Prostate gland (tissue), 2 donors: ENCODE results near the gene DENND6A. TPM values are rescaled to one million over a fixed set of nuclear protein-coding genes. Genes with fewer than 3 reads are reported as not detected.
A peak's percentile ranks its signal among the peaks of the same experiment; 100 is the strongest.

Experiments used
- DNase-seq: peaks from one replicate; pipeline ENCODE4 v3.0.0-alpha.2; 2019; ENCODE audit warnings: low spot score
- H3K27ac ChIP-seq, 2 donors: fragments of 200-600 bp; sonication (generic); 2 replicates each; pipeline ENCODE4 v1.5.1; 2017 to 2019
- H3K27me3 ChIP-seq: fragments of 200-600 bp; sonication (generic); replicated peaks from 2 replicates; pipeline ENCODE4 v1.5.1; 2019; ENCODE audit not compliant: insufficient read depth
- H3K36me3 ChIP-seq, 2 donors: fragments of 200-600 bp; sonication (generic); 1 replicate in 1 of 2; 2 replicates in 1 of 2; pipeline versions ENCODE4 v1.5.1 to v1.8.1; 2017 to 2019
- H3K4me1 ChIP-seq: fragments of 200-600 bp; sonication (generic); replicated peaks from 2 replicates; pipeline ENCODE4 v1.5.1; 2019
- H3K4me3 ChIP-seq, 2 donors: fragments of 200-600 bp; sonication (generic); 2 replicates each; pipeline ENCODE4 v1.5.1; 2017 to 2019
- H3K9me3 ChIP-seq: fragments of 200-600 bp; sonication (generic); 2 replicates; pipeline ENCODE4 v1.5.1; 2017
- POLR2A ChIP-seq: fragments of 450-650 bp; IDR thresholded peaks from one replicate; pipeline ENCODE4 v1.6.1; 2016; ENCODE audit warnings: antibody characterized with exemption, mild to moderate bottlenecking
- POLR2AphosphoS5 ChIP-seq: sonication (generic); formaldehyde crosslinking; IDR thresholded peaks from one replicate; pipeline ENCODE4 v1.6.1; 2017; ENCODE audit warnings: antibody characterized with exemption
- WGBS: methylation state at CpG from one replicate; pipeline ENCODE4 v1.1.5; 2018; 5-methylcytosine and 5-hydroxymethylcytosine counted together
- intact Hi-C: fragments of 100-400 bp; cut with DNase I; formaldehyde crosslinking; loops from one replicate; pipeline ENCODE4 v1.14.2; 2022
- total RNA-seq, 2 donors: library from RNA; depleted of rRNA; stranded (reverse); fragments of >200 nt; gene quantifications; one replicate each; pipeline ENCODE4 v1.1.0, GENCODE V29; 2016
- TF ChIP-seq, protein P1 (sequence below), 4 experiments: fragments of 200-600 bp in 2 of 4; fragments of 450-650 bp in 2 of 4; sonication (generic) in 2 of 4; IDR thresholded peaks; 1 replicate in 3 of 4; 2 replicates in 1 of 4; pipeline ENCODE4 v1.5.1; 2016 to 2019; ENCODE audit warnings: antibody characterized with exemption in 4 of 4, mild to moderate bottlenecking in 2 of 4, moderate library complexity in 2 of 4

The DENND6A gene, protein sequence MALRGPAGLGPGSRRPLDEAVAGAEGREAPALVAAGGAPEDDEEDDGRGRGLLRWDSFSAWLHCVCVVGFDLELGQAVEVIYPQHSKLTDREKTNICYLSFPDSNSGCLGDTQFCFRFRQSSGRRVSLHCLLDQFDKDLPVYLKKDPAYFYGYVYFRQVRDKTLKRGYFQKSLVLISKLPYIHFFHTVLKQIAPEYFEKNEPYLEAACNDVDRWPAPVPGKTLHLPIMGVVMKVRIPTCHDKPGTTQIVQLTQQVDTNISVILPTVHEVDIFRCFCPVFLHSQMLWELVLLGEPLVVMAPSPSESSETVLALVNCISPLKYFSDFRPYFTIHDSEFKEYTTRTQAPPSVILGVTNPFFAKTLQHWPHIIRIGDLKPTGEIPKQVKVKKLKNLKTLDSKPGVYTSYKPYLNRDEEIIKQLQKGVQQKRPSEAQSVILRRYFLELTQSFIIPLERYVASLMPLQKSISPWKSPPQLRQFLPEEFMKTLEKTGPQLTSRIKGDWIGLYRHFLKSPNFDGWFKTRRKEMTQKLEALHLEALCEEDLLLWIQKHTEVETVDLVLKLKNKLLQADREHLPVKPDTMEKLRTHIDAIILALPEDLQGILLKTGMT
- total RNA-seq = 10 to 100 TPM; 19.4 to 26.1 TPM

DNA sequence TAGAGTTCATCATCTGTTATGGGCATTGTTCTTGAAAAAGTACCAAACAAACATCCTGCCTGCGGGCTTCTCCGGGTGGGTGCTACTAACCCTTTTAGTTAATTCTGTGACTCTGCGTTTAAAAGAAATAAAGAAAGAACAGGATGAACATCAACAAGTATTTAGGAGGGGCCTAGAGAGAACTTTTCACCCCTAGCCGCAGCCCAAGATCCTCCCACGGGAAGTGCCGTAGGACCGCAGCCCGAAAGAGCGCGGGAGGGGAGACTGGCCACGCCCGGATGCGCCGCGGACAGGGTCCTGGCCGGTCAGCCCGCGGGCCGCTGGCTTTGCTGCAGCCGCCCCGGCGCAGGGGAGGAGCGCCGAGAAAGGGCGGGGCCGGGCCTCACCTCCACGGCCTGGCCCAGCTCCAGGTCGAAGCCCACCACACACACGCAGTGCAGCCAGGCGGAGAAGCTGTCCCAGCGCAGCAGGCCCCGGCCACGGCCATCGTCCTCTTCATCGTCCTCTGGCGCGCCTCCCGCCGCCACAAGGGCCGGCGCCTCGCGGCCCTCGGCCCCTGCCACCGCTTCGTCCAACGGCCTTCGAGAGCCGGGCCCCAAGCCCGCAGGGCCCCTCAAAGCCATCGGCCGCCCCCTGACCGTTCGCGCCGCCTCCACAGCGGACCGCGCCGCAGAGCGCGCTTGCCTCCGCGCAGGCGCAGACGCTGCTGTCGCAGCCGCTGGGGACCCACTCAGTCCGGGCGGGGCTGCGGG lies at the start of gene DENND6A:
TSS of gene DENND6A (minus strand) at position 682 of the 752 bp plus-strand sequence. CDS start at position 623, 59 bp downstream.
- TF ChIP-seq POLR2AphosphoS5 (peak; percentile 90), POLR2A (peak; percentile 95)
- TF ChIP-seq, protein P1, sequence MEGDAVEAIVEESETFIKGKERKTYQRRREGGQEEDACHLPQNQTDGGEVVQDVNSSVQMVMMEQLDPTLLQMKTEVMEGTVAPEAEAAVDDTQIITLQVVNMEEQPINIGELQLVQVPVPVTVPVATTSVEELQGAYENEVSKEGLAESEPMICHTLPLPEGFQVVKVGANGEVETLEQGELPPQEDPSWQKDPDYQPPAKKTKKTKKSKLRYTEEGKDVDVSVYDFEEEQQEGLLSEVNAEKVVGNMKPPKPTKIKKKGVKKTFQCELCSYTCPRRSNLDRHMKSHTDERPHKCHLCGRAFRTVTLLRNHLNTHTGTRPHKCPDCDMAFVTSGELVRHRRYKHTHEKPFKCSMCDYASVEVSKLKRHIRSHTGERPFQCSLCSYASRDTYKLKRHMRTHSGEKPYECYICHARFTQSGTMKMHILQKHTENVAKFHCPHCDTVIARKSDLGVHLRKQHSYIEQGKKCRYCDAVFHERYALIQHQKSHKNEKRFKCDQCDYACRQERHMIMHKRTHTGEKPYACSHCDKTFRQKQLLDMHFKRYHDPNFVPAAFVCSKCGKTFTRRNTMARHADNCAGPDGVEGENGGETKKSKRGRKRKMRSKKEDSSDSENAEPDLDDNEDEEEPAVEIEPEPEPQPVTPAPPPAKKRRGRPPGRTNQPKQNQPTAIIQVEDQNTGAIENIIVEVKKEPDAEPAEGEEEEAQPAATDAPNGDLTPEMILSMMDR (IDR thresholded peaks at IDR 0.05) = peak in 2 of 4 experiments; percentile 14 to 15
- intact Hi-C loops = loop anchor here (2.0 to 5.0 kb wide), 2 partner anchors 65 to 96 kb away; partner anchors contain the start of genes ARF4 and SLMAP
- DNase-seq = peak; percentile 93

DNA sequence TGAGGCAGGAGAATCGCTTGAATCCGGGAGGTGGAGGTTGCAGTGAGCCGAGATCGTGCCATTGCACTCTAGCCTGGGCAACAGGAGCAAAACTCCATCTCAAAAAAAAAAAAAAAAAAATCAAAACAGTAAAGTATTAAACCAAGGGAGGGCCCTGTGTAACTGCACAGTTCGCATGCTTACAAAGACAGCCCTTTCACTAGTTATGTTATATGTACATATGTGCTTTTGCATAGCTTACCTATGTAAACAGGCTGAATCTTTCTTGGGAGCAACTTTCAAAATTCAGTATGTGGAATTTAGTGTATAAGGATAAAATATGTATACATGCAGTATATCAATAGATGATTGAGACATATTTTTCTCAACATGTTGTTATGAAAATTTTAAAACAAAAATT lies 47.1 kb upstream of the DENND6A start:
- intact Hi-C loops = no loop called here
- 93% methylated on average over 5 of the region's 5 CpGs for WGBS

More for the DNA sequence above, at the start of gene DENND6A:
- peak within 1 kb of the TSS; percentile 90 to 95 for H3K27ac ChIP-seq
- H3K4me1 ChIP-seq = no peaks in the 10 kb centered on the region
- H3K4me3 ChIP-seq = peak within 1 kb of the TSS; percentile 74 to 86
- WGBS = under 1% methylated on average over 63 of the region's 71 CpGs
- H3K27me3 ChIP-seq = no peaks in the 10 kb centered on the region
- H3K36me3 ChIP-seq = no peaks in the 10 kb centered on the region
- no peaks in the 10 kb centered on the region for H3K9me3 ChIP-seq

DNA sequence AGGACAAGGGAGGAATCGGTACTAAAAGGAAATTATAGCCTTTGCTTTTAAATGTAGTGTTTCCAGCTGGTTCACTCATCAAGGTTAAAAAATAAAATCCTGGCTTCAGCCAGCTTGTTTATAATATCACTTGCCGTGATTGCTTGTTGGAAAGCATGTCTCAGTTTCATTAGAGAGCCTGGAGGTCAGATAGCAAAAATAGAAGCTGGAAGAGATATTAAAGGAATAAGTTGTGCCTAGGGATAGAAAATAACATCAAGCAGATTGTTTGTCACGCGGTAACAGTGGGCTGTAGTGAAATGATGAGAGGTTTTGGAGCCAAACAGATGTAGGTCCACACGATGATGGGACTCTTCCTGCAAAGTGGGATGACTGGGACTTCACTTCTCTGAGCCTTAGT lies 45.5 kb upstream of the DENND6A start:
- no peak overlapping the region for H3K4me3 ChIP-seq
- H3K27me3 ChIP-seq = no peaks in the 10 kb centered on the region
- no peaks in the 10 kb centered on the region for H3K9me3 ChIP-seq
- no peaks in the 10 kb centered on the region for H3K4me1 ChIP-seq
- no peak overlapping the region for H3K27ac ChIP-seq
- intact Hi-C loops = no loop called here
- no peaks in the 10 kb centered on the region for H3K36me3 ChIP-seq
- TF ChIP-seq POLR2A (no peak), POLR2AphosphoS5 (no peak)
- TF ChIP-seq, protein P1 (IDR thresholded peaks at IDR 0.05) = no peak
- no peak for DNase-seq
- 49% methylated on average over 5 of the region's 5 CpGs for WGBS

More for the DNA sequence above, 47.1 kb upstream of the DENND6A start:
- no peaks in the 10 kb centered on the region for H3K9me3 ChIP-seq
- no peak overlapping the region for H3K27ac ChIP-seq
- no peaks in the 10 kb centered on the region for H3K27me3 ChIP-seq
- no peaks in the 10 kb centered on the region for H3K36me3 ChIP-seq
- DNase-seq = no peak
- TF ChIP-seq, protein P1 (IDR thresholded peaks at IDR 0.05) = no peak
- TF ChIP-seq POLR2AphosphoS5 (no peak), POLR2A (no peak)
- H3K4me1 ChIP-seq = no peaks in the 10 kb centered on the region
- H3K4me3 ChIP-seq = no peak overlapping the region

DNA sequence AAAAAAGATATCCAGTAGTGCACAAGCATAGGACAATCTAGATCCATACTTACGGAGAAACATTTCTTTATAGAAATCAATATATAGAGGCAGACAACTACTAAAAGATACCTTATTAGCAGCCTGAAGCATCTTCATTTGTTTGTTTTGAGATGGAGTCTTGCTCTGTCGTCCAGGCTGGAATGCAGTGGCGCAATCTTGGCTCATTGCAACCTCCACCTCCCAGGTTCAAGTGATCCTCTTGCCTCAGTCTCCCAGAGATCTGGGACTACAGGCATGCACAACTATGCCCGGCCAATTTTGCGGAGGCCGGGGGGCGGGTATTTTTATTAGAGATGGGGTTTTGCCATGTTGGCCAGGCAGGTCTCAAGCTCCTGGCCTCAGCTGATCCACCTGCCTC lies 45.0 kb upstream of the DENND6A start:
- WGBS = 78% methylated on average over 7 of the region's 7 CpGs
- intact Hi-C loops = no loop called here
- no peak for DNase-seq
- H3K9me3 ChIP-seq = no peaks in the 10 kb centered on the region
- H3K36me3 ChIP-seq = no peaks in the 10 kb centered on the region
- no peaks in the 10 kb centered on the region for H3K4me1 ChIP-seq
- no peaks in the 10 kb centered on the region for H3K27me3 ChIP-seq
- no peak overlapping the region for H3K4me3 ChIP-seq
- TF ChIP-seq POLR2AphosphoS5 (no peak), POLR2A (no peak)
- TF ChIP-seq, protein P1 (IDR thresholded peaks at IDR 0.05) = no peak
- no peak overlapping the region for H3K27ac ChIP-seq
